Hepatocyte (in vitro differentiated cells): Measurements from ENCODE around the gene C1orf116. TPM values are rescaled to one million over a fixed set of nuclear protein-coding genes. Genes with fewer than 3 reads are reported as not detected.

Source experiments
- DNase-seq: peaks from one replicate; pipeline ENCODE4 v3.0.0-alpha.2; 2016; ENCODE audit warnings: low spot score
- H2AFZ ChIP-seq: fragments of 200-600 bp; sonication (generic); 2 replicates; pipeline ENCODE4 v1.6.0; 2016; ENCODE audit warnings: antibody characterized with exemption, mild to moderate bottlenecking
- H3K27ac ChIP-seq: fragments of 200-600 bp; sonication (generic); 2 replicates; pipeline ENCODE4 v1.5.1; 2016; ENCODE audit warnings: mild to moderate bottlenecking
- H3K27me3 ChIP-seq: fragments of 200-600 bp; sonication (generic); 2 replicates; pipeline ENCODE4 v1.6.1; 2016
- H3K36me3 ChIP-seq: fragments of 200-600 bp; sonication (generic); replicated peaks from 2 replicates; pipeline ENCODE4 v1.5.1; 2016; ENCODE audit warnings: low read depth; ENCODE audit not compliant: insufficient read depth
- H3K4me1 ChIP-seq: fragments of 200-600 bp; sonication (generic); 2 replicates; pipeline ENCODE4 v1.5.1; 2016; ENCODE audit warnings: mild to moderate bottlenecking, moderate library complexity; ENCODE audit not compliant: insufficient read depth
- H3K4me2 ChIP-seq: fragments of 200-600 bp; sonication (generic); 2 replicates; pipeline ENCODE4 v1.6.0; 2016
- H3K4me3 ChIP-seq: fragments of 200-600 bp; sonication (generic); 2 replicates; pipeline ENCODE4 v1.5.1; 2016; ENCODE audit warnings: mild to moderate bottlenecking
- H3K79me2 ChIP-seq: fragments of 200-600 bp; sonication (generic); 2 replicates; pipeline ENCODE4 v1.6.0; 2017; ENCODE audit warnings: mild to moderate bottlenecking
- H3K9me2 ChIP-seq: fragments of 200-600 bp; sonication (generic); replicated peaks from 2 replicates; pipeline ENCODE4 v1.6.0; 2017; ENCODE audit warnings: mild to moderate bottlenecking; ENCODE audit not compliant: insufficient read depth
- H3K9me3 ChIP-seq: fragments of 200-600 bp; sonication (generic); 2 replicates; pipeline ENCODE4 v1.5.1; 2016; ENCODE audit warnings: low read depth, mild to moderate bottlenecking
- H4K20me1 ChIP-seq: fragments of 200-600 bp; sonication (generic); 2 replicates; pipeline ENCODE4 v1.6.0; 2016; ENCODE audit warnings: mild to moderate bottlenecking; ENCODE audit not compliant: insufficient read depth, poor library complexity, severe bottlenecking
- EZH2 ChIP-seq: fragments of 200-600 bp; sonication (generic); IDR thresholded peaks from 2 replicates; pipeline ENCODE4 v1.6.1; 2016; ENCODE audit warnings: antibody characterized with exemption, mild to moderate bottlenecking, borderline replicate concordance
- EZH2phosphoT487 ChIP-seq: fragments of 200-600 bp; sonication (generic); IDR thresholded peaks from one replicate; pipeline ENCODE4 v1.6.1; 2018; ENCODE audit warnings: antibody characterized with exemption, mild to moderate bottlenecking, low read depth, moderate library complexity; ENCODE audit not compliant: unreplicated experiment, severe bottlenecking
- WGBS: methylation state at CpG from one replicate; pipeline ENCODE4 v1.1.6; 2016; ENCODE audit warnings: low lambda C conversion rate; ENCODE audit errors: missing lambda C conversion rate; 5-methylcytosine and 5-hydroxymethylcytosine counted together
- polyA plus RNA-seq: library from polyadenylated mRNA; unstranded; fragments of >200 nt; fragmentation: Nextera tagmentation; extraction: Ambion mirVana; gene quantifications from 2 replicates; pipeline ENCODE4 v1.2.1, GENCODE V29; 2016
- total RNA-seq: library from RNA; depleted of rRNA; stranded (reverse); fragments of >200 nt; gene quantifications from 2 replicates; pipeline ENCODE4 v1.2.3, GENCODE V29; 2014
- TF ChIP-seq, protein P1 (sequence below): fragments of 200-600 bp; sonication (generic); IDR thresholded peaks from 2 replicates; pipeline ENCODE4 v1.5.1; 2016; ENCODE audit warnings: antibody characterized with exemption, mild to moderate bottlenecking; ENCODE audit not compliant: poor library complexity

The C1orf116 gene
- total and polyA plus RNA-seq, 2 experiments from 2014 or later, result 15.7 to 18.3 TPM

DNA sequence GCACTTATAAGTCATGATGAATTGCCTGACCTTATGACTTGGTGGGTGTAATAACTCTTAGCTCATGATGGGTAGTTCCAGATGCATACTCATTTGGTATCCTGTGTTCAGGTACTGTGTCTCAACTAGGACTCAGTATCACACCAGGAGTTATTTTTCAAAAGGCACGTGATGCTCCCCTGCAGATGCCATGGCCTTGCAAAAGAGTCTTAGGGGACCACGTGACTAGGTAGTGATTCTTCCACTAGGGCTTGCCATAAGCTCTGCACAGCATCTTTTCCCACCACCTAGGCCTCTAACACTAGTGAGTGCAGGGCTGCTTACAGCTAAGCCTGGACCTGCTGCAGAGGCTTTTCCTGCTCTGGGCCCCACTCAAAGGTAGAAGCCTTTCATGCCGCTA lies 58.4 kb downstream of the C1orf116 start:
- Histone ChIP-seq H3K27me3 (no peaks in the 10 kb centered on the region), H3K79me2 (no peaks in the 10 kb centered on the region), H3K27ac (no peak overlapping the region), H3K36me3 (no peaks in the 10 kb centered on the region), H3K4me3 (no peak overlapping the region), H3K4me1 (peaks cover 23% of the 10 kb centered on the region), H3K9me3 (no peaks in the 10 kb centered on the region), H4K20me1 (no peaks in the 10 kb centered on the region), H2AFZ (no peak overlapping the region), H3K4me2 (no peak overlapping the region), H3K9me2 (no peaks in the 10 kb centered on the region)
- TF ChIP-seq, protein P1, sequence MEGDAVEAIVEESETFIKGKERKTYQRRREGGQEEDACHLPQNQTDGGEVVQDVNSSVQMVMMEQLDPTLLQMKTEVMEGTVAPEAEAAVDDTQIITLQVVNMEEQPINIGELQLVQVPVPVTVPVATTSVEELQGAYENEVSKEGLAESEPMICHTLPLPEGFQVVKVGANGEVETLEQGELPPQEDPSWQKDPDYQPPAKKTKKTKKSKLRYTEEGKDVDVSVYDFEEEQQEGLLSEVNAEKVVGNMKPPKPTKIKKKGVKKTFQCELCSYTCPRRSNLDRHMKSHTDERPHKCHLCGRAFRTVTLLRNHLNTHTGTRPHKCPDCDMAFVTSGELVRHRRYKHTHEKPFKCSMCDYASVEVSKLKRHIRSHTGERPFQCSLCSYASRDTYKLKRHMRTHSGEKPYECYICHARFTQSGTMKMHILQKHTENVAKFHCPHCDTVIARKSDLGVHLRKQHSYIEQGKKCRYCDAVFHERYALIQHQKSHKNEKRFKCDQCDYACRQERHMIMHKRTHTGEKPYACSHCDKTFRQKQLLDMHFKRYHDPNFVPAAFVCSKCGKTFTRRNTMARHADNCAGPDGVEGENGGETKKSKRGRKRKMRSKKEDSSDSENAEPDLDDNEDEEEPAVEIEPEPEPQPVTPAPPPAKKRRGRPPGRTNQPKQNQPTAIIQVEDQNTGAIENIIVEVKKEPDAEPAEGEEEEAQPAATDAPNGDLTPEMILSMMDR, result no peak
- TF ChIP-seq EZH2 (no peak), EZH2phosphoT487 (no peak)
- 91% methylated on average over 3 of the region's 3 CpGs for WGBS
- no peak for DNase-seq

DNA sequence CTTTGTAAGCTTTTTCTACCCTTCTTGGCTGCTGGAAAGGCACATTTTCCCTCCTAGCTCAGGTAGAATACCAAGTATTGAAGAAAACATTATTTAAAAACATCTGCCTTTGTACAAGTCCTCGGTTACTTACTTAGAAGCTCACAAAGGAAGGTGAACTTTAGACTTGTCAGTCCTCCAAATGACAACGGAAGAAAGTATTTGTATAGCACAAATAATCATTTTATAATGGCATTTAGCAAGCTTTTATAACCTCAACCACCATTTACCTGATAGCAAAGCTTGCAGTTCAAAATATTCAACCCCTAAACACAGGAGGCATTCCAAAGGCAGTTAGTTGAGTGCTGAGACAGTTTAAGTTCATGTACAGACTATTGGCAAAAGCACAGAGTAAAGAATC lies 59.8 kb downstream of the C1orf116 start:
- H3K4me3 ChIP-seq, result no peak overlapping the region
- no peaks in the 10 kb centered on the region for H4K20me1 ChIP-seq
- TF ChIP-seq, protein P1, result no peak
- TF ChIP-seq EZH2phosphoT487 (no peak), EZH2 (no peak)
- DNase-seq, result no peak
- no peaks in the 10 kb centered on the region for H3K79me2 ChIP-seq
- H2AFZ ChIP-seq, result no peak overlapping the region
- H3K4me1 ChIP-seq, result peaks cover 29% of the 10 kb centered on the region
- 50% methylated on average over 2 of the region's 2 CpGs for WGBS
- H3K9me2 ChIP-seq, result no peaks in the 10 kb centered on the region
- H3K27ac ChIP-seq, result peak overlapping the region; percentile 71
- H3K9me3 ChIP-seq, result no peaks in the 10 kb centered on the region
- no peaks in the 10 kb centered on the region for H3K36me3 ChIP-seq
- H3K27me3 ChIP-seq, result no peaks in the 10 kb centered on the region
- H3K4me2 ChIP-seq, result peak overlapping the region; percentile 26

DNA sequence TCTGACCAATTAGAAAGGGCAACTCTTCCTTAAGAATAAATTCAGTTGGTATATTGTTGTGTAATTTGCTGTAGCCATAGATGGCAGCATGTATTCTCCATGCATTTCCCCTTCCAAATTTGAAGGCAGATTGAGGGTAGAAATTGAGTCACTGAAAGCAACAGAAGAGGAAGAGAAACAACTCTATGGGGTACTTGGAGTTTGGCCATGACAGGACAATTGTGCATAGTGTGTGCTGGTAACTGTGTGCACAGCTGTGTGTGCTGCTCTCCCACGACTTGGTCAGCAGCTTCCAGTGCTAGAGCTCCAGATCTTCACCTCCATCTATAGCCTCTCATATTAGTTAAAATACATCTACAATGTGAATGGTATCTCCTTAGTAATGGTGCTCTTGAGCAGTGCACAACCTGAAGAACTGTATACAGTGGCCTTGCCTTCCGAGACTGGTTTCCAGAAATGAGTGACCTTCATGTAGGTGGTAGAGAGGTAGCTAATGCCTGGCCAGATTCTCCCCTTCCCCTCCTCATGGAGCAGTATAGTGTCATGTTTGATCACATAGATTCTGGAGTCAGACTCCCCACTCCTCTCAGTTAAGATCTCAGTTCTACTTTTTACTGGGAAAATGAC lies 61.4 kb downstream of the C1orf116 start:
- no peak for DNase-seq
- TF ChIP-seq EZH2phosphoT487 (no peak), EZH2 (no peak)
- TF ChIP-seq, protein P1, result no peak
- H4K20me1 ChIP-seq, result no peaks in the 10 kb centered on the region
- no peaks in the 10 kb centered on the region for H3K36me3 ChIP-seq
- H3K79me2 ChIP-seq, result no peaks in the 10 kb centered on the region
- H3K27ac ChIP-seq, result no peak overlapping the region
- H3K4me2 ChIP-seq, result no peak overlapping the region
- H3K9me2 ChIP-seq, result no peaks in the 10 kb centered on the region
- H3K27me3 ChIP-seq, result no peaks in the 10 kb centered on the region
- WGBS, result 86% methylated on average over 2 of the region's 2 CpGs
- H3K4me1 ChIP-seq, result peaks cover 29% of the 10 kb centered on the region
- no peaks in the 10 kb centered on the region for H3K9me3 ChIP-seq
- H2AFZ ChIP-seq, result no peak overlapping the region
- no peak overlapping the region for H3K4me3 ChIP-seq

DNA sequence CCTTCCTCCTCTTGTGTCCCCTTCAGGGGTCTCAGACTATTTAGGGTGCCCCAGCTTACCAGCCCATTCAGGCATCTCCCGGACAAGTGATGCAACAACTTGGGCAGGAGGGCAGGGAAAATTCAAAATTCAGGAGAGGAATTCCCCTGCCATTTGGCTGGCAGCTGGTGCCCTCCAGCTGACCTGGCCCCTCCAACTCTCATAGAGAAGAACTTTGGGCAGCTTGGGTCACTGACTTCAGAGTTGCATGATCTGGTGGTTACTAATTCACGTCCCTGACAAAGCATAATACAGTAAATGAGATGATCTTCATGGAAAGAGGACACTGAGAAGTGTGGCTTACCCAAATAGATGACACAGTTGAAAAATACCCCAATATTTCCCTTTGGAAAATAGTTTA lies 62.1 kb downstream of the C1orf116 start, which contains the start of gene FCAMR:
FCAMR (minus strand) TSS at position 15 of the 400 bp plus-strand sequence. CDS start 335 bp downstream, outside the sequence.
- H3K4me3 ChIP-seq, result no peak within 1 kb of the TSS
- no peak within 1 kb of the TSS for H2AFZ ChIP-seq
- TF ChIP-seq EZH2phosphoT487 (no peak), EZH2 (no peak)
- TF ChIP-seq, protein P1, result no peak
- no peaks in the 10 kb centered on the region for H3K36me3 ChIP-seq
- no peak within 1 kb of the TSS for H3K4me2 ChIP-seq
- no peaks in the 10 kb centered on the region for H3K27me3 ChIP-seq
- 86% methylated on average over 2 of the region's 2 CpGs for WGBS
- H3K9me2 ChIP-seq, result no peaks in the 10 kb centered on the region
- no peaks in the 10 kb centered on the region for H3K9me3 ChIP-seq
- no peak for DNase-seq
- H4K20me1 ChIP-seq, result no peaks in the 10 kb centered on the region
- H3K79me2 ChIP-seq, result no peaks in the 10 kb centered on the region
- H3K27ac ChIP-seq, result peak within 1 kb of the TSS; percentile 74
- peaks cover 29% of the 10 kb centered on the region for H3K4me1 ChIP-seq
